Activated naive CD8-positive, alpha-beta T cell treated with anti-CD3 and anti-CD28 coated beads for 36 hours (primary cell): Measurements from ENCODE around the gene FMO2. TPM values are rescaled to one million over a fixed set of nuclear protein-coding genes. Genes with fewer than 3 reads are reported as not detected.

Source experiments
- DNase-seq: peaks from one replicate; pipeline ENCODE4 v3.0.0; 2021
- H3K27ac Mint-ChIP-seq: one replicate; pipeline ENCODE4 v1.8.0; 2022; ENCODE audit warnings: mild to moderate bottlenecking, moderate library complexity, mixed read lengths
- H3K27me3 Mint-ChIP-seq: one replicate; pipeline ENCODE4 v1.8.0; 2022; ENCODE audit warnings: mild to moderate bottlenecking, mixed read lengths
- H3K36me3 Mint-ChIP-seq: one replicate; pipeline ENCODE4 v1.8.0; 2021; ENCODE audit warnings: mild to moderate bottlenecking, mixed read lengths
- H3K4me1 Mint-ChIP-seq: one replicate; pipeline ENCODE4 v1.8.0; 2021; ENCODE audit warnings: mixed read lengths
- H3K4me3 Mint-ChIP-seq: one replicate; pipeline ENCODE4 v1.8.0; 2022; ENCODE audit warnings: mild to moderate bottlenecking, moderate library complexity, mixed read lengths
- H3K9me3 Mint-ChIP-seq: one replicate; pipeline ENCODE4 v1.8.0; 2022; ENCODE audit warnings: mixed read lengths
- total RNA-seq, 2 experiments: library from RNA; stranded (reverse); gene quantifications; one replicate each; pipeline ENCODE4 v1.2.3, GENCODE V29; 2021

FMO2 gene
- total RNA-seq, 2 experiments from 2014 or later: not detected

DNA sequence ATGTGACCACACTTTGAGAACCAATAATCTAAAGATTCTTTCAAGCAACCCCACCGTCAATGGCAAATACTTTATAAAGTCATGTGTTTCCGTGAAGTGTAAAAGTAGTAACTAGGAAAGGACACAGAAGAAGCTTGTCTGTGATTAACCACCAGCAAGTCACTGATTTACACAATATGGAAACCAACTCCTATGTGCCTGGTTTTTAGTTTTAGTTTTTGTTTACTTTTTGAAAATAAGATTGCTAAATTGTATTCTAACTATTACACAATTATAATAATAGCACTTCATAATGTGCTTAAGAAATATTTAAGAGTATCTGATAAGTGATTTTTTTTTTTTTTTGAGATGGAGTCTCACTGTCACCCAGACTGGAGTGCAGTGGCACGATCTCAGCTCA, 13.0 kb downstream of the FMO2 start:
- Mint-ChIP-seq H3K9me3 (no peaks in the 10 kb centered on the region), H3K4me3 (no peak overlapping the region), H3K36me3 (no peaks in the 10 kb centered on the region), H3K27me3 (peaks cover 3% of the 10 kb centered on the region), H3K27ac (no peak overlapping the region), H3K4me1 (no peaks in the 10 kb centered on the region)
- no peak for DNase-seq

DNA sequence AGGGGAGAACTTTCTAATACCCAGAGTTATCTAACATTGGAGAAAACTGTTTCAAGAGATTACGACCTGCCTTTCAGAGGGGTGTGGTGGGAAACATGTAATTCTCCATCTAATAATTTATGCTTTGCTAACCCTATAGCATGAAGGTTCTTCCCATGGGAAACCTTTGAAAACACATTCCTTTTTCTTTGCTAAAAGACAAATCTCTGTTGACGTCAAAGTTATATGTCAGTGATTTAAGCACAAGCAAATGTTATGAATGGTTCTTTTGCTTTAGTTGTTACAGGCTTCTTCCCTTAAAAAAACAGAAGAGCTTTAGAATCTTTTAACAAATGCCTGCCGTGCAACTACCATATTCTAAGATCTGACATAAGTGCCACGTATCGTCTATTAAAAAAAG, 19.2 kb downstream of the FMO2 start:
- Mint-ChIP-seq H3K27me3 (peaks cover 23% of the 10 kb centered on the region), H3K9me3 (no peaks in the 10 kb centered on the region), H3K36me3 (no peaks in the 10 kb centered on the region), H3K4me1 (no peaks in the 10 kb centered on the region), H3K4me3 (no peak overlapping the region), H3K27ac (no peak overlapping the region)
- DNase-seq: no peak

DNA sequence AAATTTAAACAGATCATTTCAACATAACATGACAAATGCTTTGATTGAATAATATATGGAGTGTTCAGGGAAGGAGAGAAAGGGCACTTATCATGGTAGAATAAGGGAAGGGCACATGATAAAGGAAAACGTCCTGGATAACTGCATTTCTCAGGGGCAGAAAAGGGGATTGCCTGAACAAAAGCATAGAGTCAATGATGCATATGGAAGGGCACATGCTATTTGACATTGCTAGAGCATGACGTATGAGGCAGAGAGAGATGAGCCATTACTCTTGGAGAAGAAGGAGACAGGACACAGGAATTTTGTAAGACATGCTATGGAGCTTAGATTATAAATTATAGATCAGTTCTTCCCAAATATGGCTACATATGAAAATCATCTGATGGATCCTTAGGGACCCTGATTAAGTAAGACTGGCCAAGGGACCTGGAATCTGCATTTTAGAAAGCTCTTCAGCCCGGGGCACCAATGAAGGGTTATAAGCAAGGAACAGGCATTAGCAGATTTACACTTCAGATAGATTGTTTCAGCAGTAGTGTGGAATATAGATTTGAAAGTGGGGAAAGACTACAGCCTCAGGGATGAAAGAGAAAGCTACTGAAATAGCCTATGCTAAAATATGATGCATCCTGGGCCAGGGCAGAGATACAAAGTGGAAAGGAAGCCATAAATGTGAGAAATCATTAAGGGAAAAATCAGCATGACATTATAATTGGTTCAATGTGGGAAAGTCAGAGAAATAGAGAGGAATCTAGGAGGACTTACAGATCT, 21.3 kb downstream of the FMO2 start:
- Mint-ChIP-seq H3K4me3 (no peak overlapping the region), H3K27me3 (peaks cover 23% of the 10 kb centered on the region), H3K36me3 (no peaks in the 10 kb centered on the region), H3K9me3 (no peaks in the 10 kb centered on the region), H3K4me1 (no peaks in the 10 kb centered on the region), H3K27ac (no peak overlapping the region)
- no peak for DNase-seq

DNA sequence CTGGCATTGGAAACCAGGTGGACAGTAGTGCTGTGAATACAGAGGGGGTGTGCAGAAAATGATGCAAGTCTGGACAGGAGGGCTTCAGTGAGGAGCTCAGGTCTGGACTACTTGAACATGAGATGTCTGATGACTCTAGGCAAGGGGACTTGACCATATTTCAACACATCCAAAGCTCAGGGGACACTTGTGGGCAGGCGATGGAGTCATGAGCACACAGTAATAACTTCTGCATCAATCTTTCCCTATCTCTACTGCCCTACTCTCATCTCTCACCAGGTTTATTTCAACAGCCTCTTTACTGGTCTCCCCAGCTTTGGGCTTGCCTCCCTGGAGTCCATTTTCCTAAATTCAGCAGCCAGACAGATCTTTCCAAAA, 21.9 kb downstream of the FMO2 start:
- Mint-ChIP-seq H3K9me3 (no peaks in the 10 kb centered on the region), H3K36me3 (no peaks in the 10 kb centered on the region), H3K4me1 (no peaks in the 10 kb centered on the region), H3K27ac (no peak overlapping the region), H3K27me3 (peaks cover 20% of the 10 kb centered on the region), H3K4me3 (no peak overlapping the region)
- DNase-seq: no peak

DNA sequence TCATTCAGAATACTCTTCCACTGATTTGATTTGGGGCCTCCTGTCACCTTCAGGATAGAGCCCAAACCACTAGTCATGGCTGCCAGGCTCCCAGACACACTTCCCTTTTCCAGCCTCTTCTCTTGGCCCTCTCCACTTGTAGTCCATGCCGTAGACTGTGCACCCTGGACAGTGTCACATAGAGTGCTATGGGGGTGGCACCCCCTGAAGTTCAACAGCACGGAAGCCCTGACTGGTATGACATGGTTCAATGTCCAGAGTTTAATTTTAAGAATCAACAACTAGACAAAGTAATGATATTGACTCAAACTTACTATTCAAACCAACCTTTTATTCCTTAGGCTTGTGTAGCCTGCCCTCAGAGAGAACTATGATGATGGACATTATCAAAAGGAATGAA, 22.3 kb downstream of the FMO2 start:
- no peak for DNase-seq
- peaks cover 20% of the 10 kb centered on the region for H3K27me3 Mint-ChIP-seq
- H3K9me3 Mint-ChIP-seq: no peaks in the 10 kb centered on the region
- H3K4me1 Mint-ChIP-seq: no peaks in the 10 kb centered on the region
- H3K4me3 Mint-ChIP-seq: no peak overlapping the region
- no peaks in the 10 kb centered on the region for H3K36me3 Mint-ChIP-seq
- no peak overlapping the region for H3K27ac Mint-ChIP-seq

DNA sequence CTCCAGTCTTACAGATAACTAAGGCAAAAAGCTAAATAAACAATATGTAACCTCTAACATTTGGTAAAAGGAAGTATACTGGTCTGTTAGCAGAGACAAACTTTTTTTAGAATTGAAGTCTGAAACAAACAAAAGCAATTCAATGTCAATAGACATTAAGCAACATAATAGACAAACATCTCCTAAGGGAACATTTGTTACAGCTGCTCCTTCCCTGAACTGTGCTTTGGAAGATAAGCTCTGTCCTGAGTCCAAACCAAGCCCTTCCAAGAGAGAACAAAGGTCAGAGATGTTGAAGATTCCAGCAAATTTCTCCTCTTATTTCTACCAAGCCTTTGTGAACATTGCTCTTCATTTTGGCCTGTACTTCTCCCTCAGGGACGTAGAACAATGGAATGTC, 25.3 kb downstream of the FMO2 start:
- DNase-seq: no peak
- no peaks in the 10 kb centered on the region for H3K9me3 Mint-ChIP-seq
- H3K4me3 Mint-ChIP-seq: no peak overlapping the region
- H3K27ac Mint-ChIP-seq: no peak overlapping the region
- peaks cover 16% of the 10 kb centered on the region for H3K27me3 Mint-ChIP-seq
- no peaks in the 10 kb centered on the region for H3K36me3 Mint-ChIP-seq
- no peaks in the 10 kb centered on the region for H3K4me1 Mint-ChIP-seq

DNA sequence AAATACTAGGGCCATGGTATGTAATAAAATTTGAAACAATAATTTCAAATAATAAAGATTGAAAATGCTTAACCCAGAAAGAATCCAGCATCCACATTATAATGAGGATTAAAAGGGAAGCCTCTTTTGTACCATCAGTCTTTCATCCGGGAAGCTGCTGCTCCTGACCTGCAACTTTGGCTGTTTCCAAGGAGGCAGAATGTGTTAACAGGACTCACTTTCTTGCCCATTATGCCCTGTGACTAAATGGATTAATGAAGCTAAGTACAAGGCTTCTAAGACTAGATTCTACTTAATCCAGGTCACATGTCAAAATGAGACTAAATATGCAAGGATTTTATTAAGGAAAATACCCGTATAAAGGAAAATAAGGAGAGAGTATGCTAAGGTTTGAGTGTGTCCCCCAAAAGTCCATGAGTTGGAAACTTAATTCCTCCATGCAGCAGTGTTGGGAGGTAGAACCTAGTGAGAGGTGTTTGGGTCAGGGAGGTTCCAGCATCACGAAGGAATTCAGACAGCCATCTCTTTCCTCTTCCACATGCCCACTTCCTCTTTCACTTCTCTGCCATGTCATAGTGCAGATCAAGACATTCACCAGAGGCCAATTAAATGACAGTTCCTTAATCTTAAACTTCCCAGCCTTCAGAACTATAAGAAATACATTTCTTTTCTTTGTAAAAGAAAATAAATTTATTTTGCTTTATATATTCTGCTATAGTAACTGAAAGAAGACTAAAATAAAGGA, 27.7 kb downstream of the FMO2 start:
- no peaks in the 10 kb centered on the region for H3K36me3 Mint-ChIP-seq
- H3K27ac Mint-ChIP-seq: no peak overlapping the region
- no peaks in the 10 kb centered on the region for H3K4me1 Mint-ChIP-seq
- no peak overlapping the region for H3K4me3 Mint-ChIP-seq
- H3K27me3 Mint-ChIP-seq: peaks cover 8% of the 10 kb centered on the region
- H3K9me3 Mint-ChIP-seq: no peaks in the 10 kb centered on the region
- DNase-seq: no peak

DNA sequence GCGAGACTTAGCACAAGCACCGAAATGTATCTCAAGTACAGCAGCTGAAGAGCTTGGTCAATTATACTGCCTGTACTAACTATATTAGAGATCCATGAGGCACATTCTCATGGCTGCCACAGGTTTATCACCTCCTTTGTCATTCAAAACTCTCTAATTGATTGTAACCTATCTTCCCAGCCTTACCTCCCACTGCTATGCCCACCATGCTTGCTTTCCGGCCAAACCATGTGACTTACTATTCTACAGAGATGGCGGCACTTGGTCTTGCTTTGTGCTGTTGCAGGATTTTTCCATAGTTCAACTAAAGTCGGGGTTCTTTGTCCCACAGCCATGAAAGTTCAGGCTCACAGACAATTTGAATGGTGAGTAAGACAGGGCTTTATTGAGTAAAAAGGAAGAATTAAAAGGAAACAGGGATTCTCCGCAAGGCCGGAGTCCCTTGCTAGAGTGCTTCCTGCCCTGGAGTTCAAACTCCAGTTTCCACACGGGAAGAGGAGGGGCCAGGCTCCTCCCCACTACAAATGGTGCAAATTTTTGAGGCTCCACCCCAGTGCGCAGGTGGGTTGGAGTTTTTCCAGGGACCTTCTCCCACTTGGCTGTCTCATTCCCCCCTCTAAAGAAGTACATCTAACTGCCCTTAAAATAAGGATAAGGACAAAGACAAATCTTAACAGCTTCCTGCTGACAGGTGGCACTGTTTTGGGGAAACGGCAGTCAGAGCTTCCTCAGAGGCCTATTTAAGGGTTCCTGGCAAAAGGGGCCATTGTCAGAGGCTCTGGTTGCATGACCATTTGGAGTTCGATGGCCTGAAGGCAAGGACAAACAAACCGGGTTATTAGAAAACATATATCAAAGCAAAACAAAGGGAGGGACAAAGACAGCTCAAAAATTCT, 28.7 kb downstream of the FMO2 start:
- H3K9me3 Mint-ChIP-seq: no peaks in the 10 kb centered on the region
- H3K36me3 Mint-ChIP-seq: no peaks in the 10 kb centered on the region
- no peak overlapping the region for H3K27ac Mint-ChIP-seq
- H3K27me3 Mint-ChIP-seq: peaks cover 8% of the 10 kb centered on the region
- no peaks in the 10 kb centered on the region for H3K4me1 Mint-ChIP-seq
- no peak overlapping the region for H3K4me3 Mint-ChIP-seq
- DNase-seq: no peak

DNA sequence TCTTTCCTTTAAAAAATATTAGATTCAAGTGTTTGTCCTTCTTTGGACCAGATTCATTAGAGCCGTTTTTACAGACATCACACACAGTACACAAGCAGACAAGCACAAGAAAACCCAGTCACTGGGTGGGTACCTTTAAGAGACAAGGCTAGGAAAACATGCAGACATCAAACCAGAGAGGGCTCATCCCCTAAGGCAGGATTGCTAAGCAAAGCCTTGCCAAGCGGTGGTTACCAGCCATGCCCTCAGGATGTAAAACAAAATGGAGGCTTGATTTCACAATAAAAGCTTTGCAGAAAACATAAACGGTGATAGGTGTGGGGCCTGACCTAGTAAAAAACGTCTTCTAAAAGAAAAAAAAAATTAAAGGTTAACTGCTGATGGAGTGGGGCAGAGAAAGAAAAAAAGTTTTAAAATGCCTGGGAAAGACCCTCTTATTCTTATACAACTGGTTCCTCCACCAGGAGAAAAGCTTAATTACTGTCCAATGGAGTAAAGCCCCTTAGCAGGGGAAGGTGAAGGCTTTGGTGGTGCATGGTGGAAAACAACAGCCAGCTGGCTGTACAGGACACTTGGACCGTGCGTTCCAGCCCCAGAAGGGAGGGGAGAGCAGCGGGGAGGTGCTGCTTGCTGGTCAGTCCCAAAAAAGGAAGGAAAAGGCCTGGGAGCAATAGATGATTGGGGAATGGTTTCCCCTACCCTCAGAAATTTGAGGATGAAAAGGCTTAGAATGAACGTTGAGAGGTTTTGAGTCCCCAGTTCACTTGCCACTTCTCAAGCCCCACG, 32.8 kb downstream of the FMO2 start:
- no peak for DNase-seq
- H3K9me3 Mint-ChIP-seq: no peaks in the 10 kb centered on the region
- H3K27ac Mint-ChIP-seq: no peak overlapping the region
- H3K36me3 Mint-ChIP-seq: no peaks in the 10 kb centered on the region
- peaks cover 12% of the 10 kb centered on the region for H3K27me3 Mint-ChIP-seq
- H3K4me3 Mint-ChIP-seq: no peak overlapping the region
- H3K4me1 Mint-ChIP-seq: peaks cover 8% of the 10 kb centered on the region

DNA sequence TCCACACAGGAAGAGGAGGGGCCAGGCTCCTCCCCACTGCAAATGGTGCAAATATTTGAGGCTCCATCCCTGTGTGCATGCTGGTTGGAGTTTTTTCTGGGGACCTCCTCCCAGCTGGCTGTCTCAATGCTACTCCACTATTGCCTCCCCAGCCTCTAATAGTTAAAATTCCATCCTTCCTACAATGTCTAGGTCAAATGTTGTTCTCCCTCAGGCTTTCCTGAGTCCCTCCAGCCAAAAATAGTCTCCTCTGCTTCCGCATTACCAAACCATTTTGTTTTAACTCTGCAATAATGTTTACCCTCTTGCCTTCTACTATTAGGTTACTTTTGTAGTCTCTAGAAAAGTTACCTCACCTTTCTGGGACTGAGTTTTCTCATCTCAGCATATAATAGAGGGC, 33.6 kb downstream of the FMO2 start:
- H3K9me3 Mint-ChIP-seq: no peaks in the 10 kb centered on the region
- peaks cover 8% of the 10 kb centered on the region for H3K4me1 Mint-ChIP-seq
- H3K36me3 Mint-ChIP-seq: no peaks in the 10 kb centered on the region
- DNase-seq: no peak
- peaks cover 12% of the 10 kb centered on the region for H3K27me3 Mint-ChIP-seq
- no peak overlapping the region for H3K27ac Mint-ChIP-seq
- H3K4me3 Mint-ChIP-seq: no peak overlapping the region

DNA sequence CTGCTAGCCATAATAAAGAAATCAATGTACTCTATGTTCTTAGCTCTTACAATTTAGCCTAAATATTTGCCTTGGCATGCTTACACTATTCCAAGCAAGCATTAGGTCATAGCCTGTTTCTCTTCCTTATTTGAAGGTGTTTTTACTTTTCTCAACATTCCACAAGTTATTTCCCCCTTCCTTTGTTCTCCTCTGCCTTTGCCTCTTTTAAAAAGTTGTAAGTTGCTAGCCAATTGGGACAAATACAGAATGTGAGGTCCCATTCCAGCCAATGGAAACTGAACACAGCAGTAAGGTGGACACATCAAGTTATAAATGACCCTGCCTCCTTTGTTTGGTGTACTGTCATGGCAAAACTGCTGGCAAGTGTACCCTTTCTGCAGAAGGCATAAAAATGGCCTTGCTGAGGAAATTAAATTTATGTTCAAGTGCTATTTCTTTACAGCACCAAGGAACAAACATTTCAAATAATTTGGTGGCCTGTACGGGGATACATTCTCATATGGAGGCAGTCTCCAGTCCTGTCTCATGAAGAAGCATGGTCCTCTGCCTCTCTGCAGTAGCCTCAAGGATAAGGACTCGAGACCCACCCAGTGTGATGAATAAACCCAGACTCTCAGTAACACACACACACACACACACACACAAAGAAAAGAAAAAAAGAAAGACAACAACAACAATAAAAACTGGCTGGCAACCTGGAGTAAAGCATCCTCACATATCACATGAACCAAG, 34.4 kb downstream of the FMO2 start:
- H3K27me3 Mint-ChIP-seq: peaks cover 12% of the 10 kb centered on the region
- H3K27ac Mint-ChIP-seq: no peak overlapping the region
- H3K9me3 Mint-ChIP-seq: no peaks in the 10 kb centered on the region
- no peak overlapping the region for H3K4me3 Mint-ChIP-seq
- peaks cover 8% of the 10 kb centered on the region for H3K4me1 Mint-ChIP-seq
- DNase-seq: no peak
- no peaks in the 10 kb centered on the region for H3K36me3 Mint-ChIP-seq

DNA sequence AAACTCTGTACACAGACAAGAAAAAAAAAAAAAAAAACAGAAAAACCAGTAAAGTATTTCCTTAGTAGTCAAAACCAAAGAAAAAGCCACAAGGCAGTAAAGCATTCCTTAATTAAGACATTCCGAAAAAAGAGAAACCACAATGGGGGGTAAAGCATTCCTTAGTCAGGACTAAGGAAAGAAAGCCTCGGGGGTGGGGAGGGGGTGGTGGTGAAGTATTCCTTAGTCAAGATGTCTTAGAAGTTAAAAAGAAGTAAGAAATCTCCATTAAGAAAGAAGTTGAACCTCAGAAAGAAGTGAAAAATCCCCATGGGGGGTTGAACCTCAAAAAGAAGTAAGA, 35.0 kb downstream of the FMO2 start:
- no peak overlapping the region for H3K4me3 Mint-ChIP-seq
- peaks cover 8% of the 10 kb centered on the region for H3K4me1 Mint-ChIP-seq
- H3K27me3 Mint-ChIP-seq: peaks cover 12% of the 10 kb centered on the region
- no peak overlapping the region for H3K27ac Mint-ChIP-seq
- no peaks in the 10 kb centered on the region for H3K36me3 Mint-ChIP-seq
- no peak for DNase-seq
- H3K9me3 Mint-ChIP-seq: no peaks in the 10 kb centered on the region

DNA sequence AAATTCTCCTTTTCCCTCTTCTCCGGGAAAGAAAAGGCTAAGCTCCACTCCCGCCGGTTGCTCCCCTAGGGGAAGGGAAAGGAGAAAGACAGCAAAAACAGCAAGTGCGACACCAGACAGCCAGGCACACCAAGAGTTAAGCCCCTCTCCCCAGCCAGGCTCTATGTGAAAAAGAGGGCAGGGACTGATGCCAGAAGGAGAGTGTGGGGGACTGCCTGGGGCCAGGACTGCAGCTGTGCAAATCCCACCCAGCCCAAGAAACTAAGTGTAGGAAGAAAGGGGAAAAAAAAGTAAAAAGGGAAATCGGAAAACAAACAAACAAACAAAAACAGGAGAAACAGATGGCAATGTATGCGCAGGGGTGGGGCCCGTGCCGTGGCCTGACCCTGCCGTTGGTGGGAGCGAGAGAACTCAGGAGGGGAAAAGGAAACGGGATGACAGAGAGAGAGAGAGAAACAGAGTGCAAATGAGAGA, 35.5 kb downstream of the FMO2 start:
- peaks cover 12% of the 10 kb centered on the region for H3K27me3 Mint-ChIP-seq

More for the DNA sequence above, 35.5 kb downstream of the FMO2 start:
- H3K27ac Mint-ChIP-seq: no peak overlapping the region
- peaks cover 8% of the 10 kb centered on the region for H3K4me1 Mint-ChIP-seq
- H3K9me3 Mint-ChIP-seq: no peaks in the 10 kb centered on the region
- DNase-seq: no peak
- no peaks in the 10 kb centered on the region for H3K36me3 Mint-ChIP-seq
- no peak overlapping the region for H3K4me3 Mint-ChIP-seq
